ENCODE results near the gene POU6F1.
"Not testable (repeated sequence)": the region's sequence is repeated elsewhere in the genome, so short reads cannot be mapped to it uniquely, and the experiment has no call there.

POU6F1 gene

DNA sequence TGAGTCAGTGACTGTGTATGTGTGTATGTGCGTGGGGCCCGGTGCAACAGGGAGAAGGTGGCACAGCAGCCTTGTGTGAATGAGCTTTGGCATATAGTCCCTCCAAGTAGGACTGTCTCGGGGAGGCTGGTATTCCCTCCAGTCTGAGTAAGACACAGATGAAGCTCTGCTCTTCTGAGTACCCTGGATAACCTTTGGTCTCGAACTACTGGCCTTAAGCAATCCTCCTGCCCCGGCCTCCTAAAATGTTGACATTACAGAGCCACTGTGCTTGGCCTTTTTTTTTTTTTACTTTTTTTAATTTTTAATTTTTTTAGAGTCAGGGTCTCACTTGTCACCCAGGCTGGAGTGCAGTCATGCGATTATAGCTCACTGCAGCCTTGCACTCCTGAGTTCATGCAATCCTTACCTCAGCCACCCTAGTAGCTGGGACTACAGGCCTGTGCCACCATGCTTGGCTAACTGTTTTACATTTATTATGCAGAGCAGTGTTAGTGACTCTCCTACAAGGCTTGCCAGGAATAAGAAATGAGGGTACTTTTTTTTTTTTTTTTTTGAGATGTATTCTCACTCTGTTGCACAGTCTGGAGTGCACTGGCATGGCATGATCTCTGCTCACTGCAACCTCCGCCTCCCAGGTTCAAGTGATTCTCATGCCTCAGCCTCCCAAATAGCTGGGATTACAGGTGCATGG, 11.4 kb upstream of the POU6F1 start:
- DNase-seq (ENCODE audit: low read depth) = no peak
- H3K4me3 ChIP-seq (replicated peaks; ENCODE audit: low read depth, low read length) = no peak overlapping the region

DNA sequence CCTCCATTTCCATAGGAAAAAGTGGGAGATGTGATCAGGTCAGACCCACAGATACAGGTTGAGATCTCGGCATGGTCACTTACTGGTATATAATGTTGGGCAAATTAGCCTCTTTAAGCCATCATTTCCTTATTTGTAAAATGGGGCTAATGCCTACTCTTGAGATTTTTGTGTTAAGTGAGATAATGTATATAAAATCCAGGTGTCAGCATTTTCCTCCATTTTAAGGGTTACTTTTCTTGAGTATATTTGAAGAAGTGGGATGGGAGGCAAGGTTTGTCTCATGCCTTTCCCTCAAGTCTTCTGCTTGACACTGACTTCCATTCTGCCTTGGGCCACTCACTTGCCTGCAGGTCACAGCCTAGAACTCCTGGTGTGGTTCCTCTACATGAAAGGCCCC, 10.1 kb upstream of the POU6F1 start:
- TF ChIP-seq, protein P1, sequence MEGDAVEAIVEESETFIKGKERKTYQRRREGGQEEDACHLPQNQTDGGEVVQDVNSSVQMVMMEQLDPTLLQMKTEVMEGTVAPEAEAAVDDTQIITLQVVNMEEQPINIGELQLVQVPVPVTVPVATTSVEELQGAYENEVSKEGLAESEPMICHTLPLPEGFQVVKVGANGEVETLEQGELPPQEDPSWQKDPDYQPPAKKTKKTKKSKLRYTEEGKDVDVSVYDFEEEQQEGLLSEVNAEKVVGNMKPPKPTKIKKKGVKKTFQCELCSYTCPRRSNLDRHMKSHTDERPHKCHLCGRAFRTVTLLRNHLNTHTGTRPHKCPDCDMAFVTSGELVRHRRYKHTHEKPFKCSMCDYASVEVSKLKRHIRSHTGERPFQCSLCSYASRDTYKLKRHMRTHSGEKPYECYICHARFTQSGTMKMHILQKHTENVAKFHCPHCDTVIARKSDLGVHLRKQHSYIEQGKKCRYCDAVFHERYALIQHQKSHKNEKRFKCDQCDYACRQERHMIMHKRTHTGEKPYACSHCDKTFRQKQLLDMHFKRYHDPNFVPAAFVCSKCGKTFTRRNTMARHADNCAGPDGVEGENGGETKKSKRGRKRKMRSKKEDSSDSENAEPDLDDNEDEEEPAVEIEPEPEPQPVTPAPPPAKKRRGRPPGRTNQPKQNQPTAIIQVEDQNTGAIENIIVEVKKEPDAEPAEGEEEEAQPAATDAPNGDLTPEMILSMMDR (IDR thresholded peaks at IDR 0.05; ENCODE audit: low read length, missing control alignments) = no peak
- no peak overlapping the region for H3K4me3 ChIP-seq (replicated peaks; ENCODE audit: low read depth, low read length)
- no peak for DNase-seq (ENCODE audit: low read depth)

More for the DNA sequence above, 11.4 kb upstream of the POU6F1 start:
- TF ChIP-seq, protein P1 (IDR thresholded peaks at IDR 0.05; ENCODE audit: low read length, missing control alignments) = no peak

DNA sequence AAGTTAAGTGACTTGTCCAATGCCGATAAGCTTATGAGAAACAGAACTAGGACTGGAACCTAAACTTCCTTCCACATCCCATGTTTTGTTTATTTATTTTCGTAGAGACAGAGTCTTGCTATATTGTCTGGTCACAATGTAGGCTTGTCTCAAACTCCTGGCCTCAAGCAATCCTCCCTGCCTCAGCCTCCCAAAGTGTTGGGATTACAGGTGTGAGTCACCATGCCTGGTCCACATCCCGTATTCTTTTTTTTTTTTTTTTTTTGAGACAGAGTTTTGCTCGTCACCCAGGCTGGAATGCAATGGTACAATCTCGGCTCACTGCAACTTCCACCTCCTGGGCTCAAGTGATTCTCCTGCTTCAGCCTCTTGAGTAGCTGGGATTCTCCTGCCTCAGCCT, 9.2 kb upstream of the POU6F1 start:
- not testable (repeated sequence) for DNase-seq (ENCODE audit: low read depth); H3K4me3 ChIP-seq (replicated peaks; ENCODE audit: low read depth, low read length)

DNA sequence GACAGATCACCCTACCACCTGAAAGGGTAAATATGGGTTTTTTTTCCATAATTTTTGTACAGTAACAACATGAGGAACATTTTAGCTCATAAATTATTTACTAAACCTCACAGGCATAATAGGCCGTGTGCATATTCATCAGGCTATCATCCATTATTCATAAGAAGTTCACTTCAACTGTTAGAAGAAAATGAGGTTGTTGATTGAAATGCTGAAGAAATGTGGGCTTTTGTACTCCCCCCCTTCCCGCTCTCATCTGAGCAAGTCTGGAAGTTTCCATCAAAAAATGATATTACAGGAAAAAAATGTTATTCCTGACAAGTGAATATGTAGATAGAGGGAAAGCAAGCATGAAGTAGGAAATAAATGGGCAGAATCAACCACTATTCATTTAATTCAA, 7.9 kb upstream of the POU6F1 start:
- TF ChIP-seq, protein P1 (IDR thresholded peaks at IDR 0.05; ENCODE audit: low read length, missing control alignments) = no peak
- H3K4me3 ChIP-seq (replicated peaks; ENCODE audit: low read depth, low read length) = no peak overlapping the region
- no peak for DNase-seq (ENCODE audit: low read depth)

DNA sequence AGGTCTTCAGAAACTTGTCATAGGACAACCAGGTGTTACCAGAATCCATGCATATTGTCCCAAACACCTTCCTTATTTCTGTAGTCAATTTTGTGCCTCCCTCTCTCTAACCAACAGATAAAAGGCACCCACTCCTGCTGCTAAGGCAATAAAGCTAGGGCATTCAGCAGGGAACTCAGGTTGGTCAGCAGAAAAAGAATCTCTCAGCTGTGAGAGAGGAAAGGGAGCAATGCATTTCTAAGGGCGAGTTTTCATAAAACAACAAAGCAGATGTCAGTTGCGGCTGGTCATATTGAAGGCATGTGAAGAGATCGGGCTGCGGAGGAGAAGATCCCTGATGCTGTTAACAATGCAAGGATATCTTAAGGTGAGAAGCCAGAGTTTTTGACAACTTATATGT, 7.4 kb upstream of the POU6F1 start:
- TF ChIP-seq, protein P1 (IDR thresholded peaks at IDR 0.05; ENCODE audit: low read length, missing control alignments) = no peak
- no peak overlapping the region for H3K4me3 ChIP-seq (replicated peaks; ENCODE audit: low read depth, low read length)
- DNase-seq (ENCODE audit: low read depth) = no peak

DNA sequence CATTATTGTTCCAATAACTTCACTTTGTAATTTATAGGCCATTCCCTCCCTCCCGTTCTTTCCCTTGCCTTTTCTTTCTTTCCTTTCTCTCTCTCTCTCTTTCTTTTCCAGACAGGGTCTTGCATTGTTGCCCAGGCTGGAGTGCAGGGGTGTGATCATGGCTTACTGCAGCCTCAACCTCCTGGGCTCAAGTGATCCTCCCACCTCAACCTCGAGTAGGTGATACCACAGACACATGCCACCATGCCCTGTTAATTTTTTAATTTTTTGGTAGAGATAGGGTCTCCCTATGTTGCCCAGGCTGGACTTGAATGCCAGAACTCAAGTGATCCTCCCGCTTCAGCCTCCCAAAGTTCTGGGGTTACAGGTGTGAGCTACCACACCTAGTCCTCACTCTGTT, 6.8 kb upstream of the POU6F1 start:
- H3K4me3 ChIP-seq (replicated peaks; ENCODE audit: low read depth, low read length) = no peak overlapping the region
- TF ChIP-seq, protein P1 (IDR thresholded peaks at IDR 0.05; ENCODE audit: low read length, missing control alignments) = no peak
- DNase-seq (ENCODE audit: low read depth) = no peak

DNA sequence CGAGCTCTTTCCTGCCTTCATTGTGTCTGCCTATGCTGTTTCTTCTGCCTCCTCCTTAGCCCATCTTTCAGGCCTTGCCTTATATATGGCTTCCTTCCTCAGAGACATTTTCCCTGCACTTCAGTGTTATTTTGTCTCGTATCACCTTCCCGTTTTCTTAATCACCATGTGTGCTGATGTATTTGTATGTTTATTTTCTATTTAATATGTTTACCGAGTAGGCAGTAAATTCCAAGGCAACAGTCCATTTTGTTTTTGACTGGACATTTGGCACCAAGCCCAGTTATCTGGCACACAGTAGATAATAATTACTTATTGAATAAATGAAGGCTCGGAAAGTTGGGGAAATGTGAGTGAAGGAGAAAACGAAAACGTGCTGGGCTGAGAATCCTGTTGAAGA, 4.6 kb upstream of the POU6F1 start:
- no peak overlapping the region for H3K4me3 ChIP-seq (replicated peaks; ENCODE audit: low read depth, low read length)
- TF ChIP-seq, protein P1 (IDR thresholded peaks at IDR 0.05; ENCODE audit: low read length, missing control alignments) = no peak
- no peak for DNase-seq (ENCODE audit: low read depth)

DNA sequence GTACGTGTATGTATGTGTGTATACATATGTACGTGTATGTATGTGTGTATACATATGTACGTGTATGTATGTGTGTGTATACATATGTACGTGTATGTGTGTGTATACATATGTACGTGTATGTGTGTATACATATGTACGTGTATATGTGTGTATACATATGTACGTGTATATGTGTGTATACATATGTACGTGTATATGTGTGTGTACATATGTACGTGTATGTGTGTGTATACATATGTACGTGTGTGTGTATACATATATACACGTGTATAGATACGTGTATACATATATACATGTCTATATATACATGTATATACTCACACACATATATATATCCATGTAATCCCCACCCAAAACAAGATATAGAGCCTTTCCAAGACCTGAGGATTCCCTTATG, 2.0 kb upstream of the POU6F1 start:
- H3K4me3 ChIP-seq (replicated peaks; ENCODE audit: low read depth, low read length); DNase-seq (ENCODE audit: low read depth): not testable (repeated sequence)

All from fibroblast of pulmonary artery (primary cell).